HK-2 (cell line): ENCODE data around the gene PDZD2.
"Not testable (repeated sequence)": the region's sequence is repeated elsewhere in the genome, so short reads cannot be mapped to it uniquely, and the experiment has no call there.

ENCODE experiments used
- DNase-seq: peaks from one replicate; pipeline ENCODE4 v3.0.0-alpha.2; 2018; ENCODE audit not compliant: unreplicated experiment

The PDZD2 gene

GRCh38 chr5:32100691-32101302 lies 461.9 kb downstream of the PDZD2 start:
- DNase-seq: no peak

GRCh38 chr5:32102254-32102986 lies 463.5 kb downstream of the PDZD2 start:
- no peak for DNase-seq

- no peak for DNase-seq
Measured at GRCh38 chr5:32103521-32103920, 464.6 kb downstream of the PDZD2 start.

GRCh38 chr5:32107291-32107690 lies 468.4 kb downstream of the PDZD2 start:
- DNase-seq: no peak

- DNase-seq: no peak
Measured at GRCh38 chr5:32108167-32108566, 469.2 kb downstream of the PDZD2 start.

GRCh38 chr5:32109236-32109635 lies 470.3 kb downstream of the PDZD2 start:
- DNase-seq: no peak

- no peak for DNase-seq
Measured at GRCh38 chr5:32110111-32110696, 471.3 kb downstream of the PDZD2 start.

- DNase-seq: no peak
Measured at GRCh38 chr5:32115985-32116384, 477.1 kb downstream of the PDZD2 start.

- no peak for DNase-seq
Measured at GRCh38 chr5:32116574-32117313, 477.8 kb downstream of the PDZD2 start.

GRCh38 chr5:32118922-32119321 lies 480.0 kb downstream of the PDZD2 start:
- DNase-seq: not testable (repeated sequence)

- no peak for DNase-seq
Measured at GRCh38 chr5:32123058-32123805, 484.3 kb downstream of the PDZD2 start.

GRCh38 chr5:32123889-32124676 lies 485.2 kb downstream of the PDZD2 start:
- no peak for DNase-seq

GRCh38 chr5:32126691-32127090 lies 487.8 kb downstream of the PDZD2 start:
- DNase-seq: no peak

GRCh38 chr5:32127711-32128110 lies 488.8 kb downstream of the PDZD2 start:
- no peak for DNase-seq

GRCh38 chr5:32129074-32129598 lies 490.2 kb downstream of the PDZD2 start:
- no peak for DNase-seq

GRCh38 chr5:32130865-32131264 lies 491.9 kb downstream of the PDZD2 start:
- DNase-seq: no peak

- no peak for DNase-seq
Measured at GRCh38 chr5:32131604-32132003, 492.7 kb downstream of the PDZD2 start.

- no peak for DNase-seq
Measured at GRCh38 chr5:32132757-32133156, 493.8 kb downstream of the PDZD2 start.

GRCh38 chr5:32135086-32135485 lies 496.2 kb downstream of the PDZD2 start:
- no peak for DNase-seq

GRCh38 chr5:32136342-32136741 lies 497.4 kb downstream of the PDZD2 start:
- DNase-seq: no peak
